H1 (cell line): Measurements from ENCODE around the gene NTN5. TPM values are rescaled to one million over a fixed set of nuclear protein-coding genes. Genes with fewer than 3 reads are reported as not detected.

ENCODE experiments used
- ASH2L ChIP-seq: fragments of 200-600, 300-600 bp; sonication (generic); IDR thresholded peaks from one replicate; pipeline ENCODE4 v1.7.1; 2017; ENCODE audit warnings: low read length
- CBX5 ChIP-seq: fragments of 300-800, 300-1000 bp; sonication (generic); IDR thresholded peaks from 2 replicates; pipeline ENCODE4 v1.7.1; 2016; ENCODE audit warnings: antibody characterized with exemption, low read length, low read depth
- CBX8 ChIP-seq: fragments of 300-800, 300-1000 bp; sonication (generic); IDR thresholded peaks from 2 replicates; pipeline ENCODE4 v1.7.1; 2016; ENCODE audit warnings: low read depth, low read length, borderline replicate concordance
- CEBPB ChIP-seq: IDR thresholded peaks from 2 replicates; pipeline ENCODE4 v1.6.1; 2012; ENCODE audit warnings: low read depth, low read length
- CHD2 ChIP-seq: IDR thresholded peaks from 2 replicates; pipeline ENCODE4 v1.6.1; 2012; ENCODE audit warnings: low read length, improper control_type of control experiment
- EGR1 ChIP-seq: IDR thresholded peaks from 2 replicates; pipeline ENCODE4 v1.6.1; 2011; ENCODE audit warnings: low read depth, low read length, borderline replicate concordance
- GTF2F1 ChIP-seq: IDR thresholded peaks from 2 replicates; pipeline ENCODE4 v1.6.1; 2012; ENCODE audit warnings: low read depth, low read length, improper control_type of control experiment, borderline replicate concordance
- MAFK ChIP-seq: IDR thresholded peaks from 2 replicates; pipeline ENCODE4 v1.6.1; 2012; ENCODE audit warnings: low read depth, mild to moderate bottlenecking, improper control_type of control experiment, low read length
- POU5F1 ChIP-seq: IDR thresholded peaks from 2 replicates; pipeline ENCODE4 v1.6.1; 2011; ENCODE audit warnings: low read depth, mild to moderate bottlenecking, low read length, moderate library complexity
- SP1 ChIP-seq: IDR thresholded peaks from 2 replicates; pipeline ENCODE4 v1.6.1; 2011; ENCODE audit warnings: low read depth, low read length
- SRF ChIP-seq: IDR thresholded peaks from 2 replicates; pipeline ENCODE4 v1.6.1; 2011; ENCODE audit warnings: mild to moderate bottlenecking, low read depth, low read length, moderate library complexity
- YY1 ChIP-seq: IDR thresholded peaks from 2 replicates; pipeline ENCODE4 v1.6.1; 2011; ENCODE audit warnings: low read depth, mild to moderate bottlenecking, low read length
- polyA plus RNA-seq, 7 experiments: library from polyadenylated mRNA; depleted of rRNA in 3 of 7; stranded (reverse) in 5 of 7; unstranded in 2 of 7; fragments of >200 nt in 5 of 7; fragments of 200-250 nt in 2 of 7; gene quantifications; 1 replicate in 5 of 7; 2 replicates in 1 of 7; 4 replicates in 1 of 7; pipeline versions ENCODE4 v1.2.1 to v1.2.3, GENCODE V29; 2011 to 2013; ENCODE audit warnings: missing spikeins in 2 of 7, mixed read lengths in 2 of 7
- total RNA-seq: library from RNA; stranded (reverse); fragmentation: NEBNext Ultra II Directional; extraction: Animal tissue kit (Norgen Biotek cat#: 25700); gene quantifications from 2 replicates; pipeline ENCODE4 v1.2.1, GENCODE V29; 2021

NTN5 gene
- total and polyA plus RNA-seq, 2 of the 8 experiments (the other 6 are each of a cell fraction or from before 2014, with no cell fraction given): 0.47 to 0.85 TPM

GRCh38 chr19:48713864-48714755 is 41.3 kb upstream of the NTN5 start (continued):
- no peak for TF ChIP-seq GTF2F1
- no peak for TF ChIP-seq EGR1
- TF ChIP-seq CHD2: 0 out of 2 replicates have a peak, but pooled peaks have one; percentile 38
- no peak for TF ChIP-seq CBX8
- TF ChIP-seq CBX5: no peak
- no peak for TF ChIP-seq SRF
- no peak for TF ChIP-seq POU5F1
- TF ChIP-seq ASH2L: no peak
- TF ChIP-seq YY1: no peak
- peak; percentile 57; the same call in 1 of the 2 replicates for TF ChIP-seq SP1
- no peak for TF ChIP-seq MAFK
- no peak for TF ChIP-seq CEBPB
